HG03196 (cell line): ENCODE results near the gene CHST12.

ENCODE experiments used
- ATAC-seq: cut with Tn5 transposase; IDR thresholded peaks from one replicate; pipeline ENCODE4 v1.9.1; 2021; ENCODE audit not compliant: unreplicated experiment

The CHST12 gene

DNA sequence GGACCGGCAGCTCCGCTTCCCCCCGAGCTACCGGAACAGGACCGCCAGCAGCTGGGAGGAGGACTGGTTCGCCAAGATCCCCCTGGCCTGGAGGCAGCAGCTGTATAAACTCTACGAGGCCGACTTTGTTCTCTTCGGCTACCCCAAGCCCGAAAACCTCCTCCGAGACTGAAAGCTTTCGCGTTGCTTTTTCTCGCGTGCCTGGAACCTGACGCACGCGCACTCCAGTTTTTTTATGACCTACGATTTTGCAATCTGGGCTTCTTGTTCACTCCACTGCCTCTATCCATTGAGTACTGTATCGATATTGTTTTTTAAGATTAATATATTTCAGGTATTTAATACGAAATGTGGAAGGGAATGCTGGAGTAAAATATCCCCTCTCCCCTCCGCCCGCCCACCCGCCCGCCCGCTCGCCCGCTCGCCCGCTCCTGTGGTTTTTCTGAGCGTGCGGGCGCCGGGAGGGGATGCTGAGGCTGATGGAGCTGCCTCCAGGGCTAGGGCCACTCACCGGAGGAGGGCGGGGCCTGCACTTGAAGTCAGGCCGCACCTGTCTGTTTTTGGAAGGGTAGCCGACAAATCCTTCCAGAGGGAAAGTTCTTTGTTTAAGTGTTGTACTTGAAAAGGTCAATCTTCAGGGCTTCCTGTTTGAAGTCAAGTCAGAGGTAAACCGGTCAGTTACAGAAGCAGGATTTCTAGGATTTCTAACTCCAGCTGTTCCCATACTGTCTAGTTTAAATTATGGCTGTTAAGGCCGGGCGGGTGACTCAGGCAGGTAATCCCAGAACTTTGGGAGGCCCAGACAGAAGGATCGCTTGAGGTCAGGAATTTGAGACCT, 30.5 kb downstream of the CHST12 start:
- ATAC-seq = no peak

DNA sequence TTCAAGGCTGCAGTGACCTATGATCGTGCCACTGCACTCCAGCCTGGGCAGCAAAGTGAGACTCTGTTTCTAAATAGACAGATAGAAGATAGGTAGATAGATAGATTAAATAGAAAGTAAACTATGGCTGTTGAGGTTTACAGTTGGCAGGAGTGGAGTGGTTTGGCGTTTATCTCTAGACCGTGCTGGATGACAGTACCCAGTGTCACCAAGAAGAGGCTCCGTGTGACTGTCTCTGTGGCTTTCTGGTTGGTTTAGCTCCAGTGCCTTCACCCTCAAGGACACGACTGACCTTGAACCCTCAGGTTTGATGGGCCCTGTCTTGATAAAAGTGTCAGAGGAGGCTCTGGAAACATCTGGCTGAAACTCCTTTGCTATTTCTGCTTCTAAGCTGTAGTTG, 31.7 kb downstream of the CHST12 start:
- no peak for ATAC-seq

DNA sequence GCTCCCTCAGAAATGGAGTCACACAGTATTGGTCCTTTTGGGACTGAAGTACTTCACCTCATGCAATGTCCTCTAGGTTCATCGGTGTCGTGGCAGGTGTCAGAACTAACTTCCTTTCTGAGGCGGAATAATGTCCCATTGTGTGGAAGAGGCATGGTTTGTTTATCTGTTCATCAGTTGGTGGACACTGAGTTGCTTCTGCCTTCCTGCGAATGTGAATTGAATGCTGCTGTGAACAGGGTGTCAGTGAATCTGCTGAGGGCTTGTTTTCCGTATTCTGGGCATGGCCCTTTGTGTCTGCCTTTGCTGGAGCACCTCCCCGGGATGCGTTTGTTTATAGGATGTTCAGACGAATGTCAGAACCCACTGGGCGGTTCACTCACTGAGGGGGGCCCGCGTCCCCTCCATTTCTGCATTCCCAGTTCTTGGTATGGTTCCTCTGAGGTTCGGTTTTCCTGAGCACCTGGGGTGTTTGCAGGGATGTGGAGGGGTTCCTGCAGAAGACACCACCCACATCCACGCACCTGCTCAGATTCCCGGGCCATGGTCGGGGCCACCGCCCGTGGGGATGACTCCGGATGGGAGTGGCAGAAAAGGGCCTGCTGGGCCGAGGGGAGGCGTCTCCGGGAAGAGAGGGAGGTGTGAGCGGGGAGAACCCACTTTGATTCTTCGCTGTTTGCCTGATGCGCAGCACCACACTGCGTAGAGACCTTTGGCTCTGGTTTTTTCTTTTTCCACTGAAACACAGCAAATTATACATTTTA, 33.1 kb downstream of the CHST12 start:
- no peak for ATAC-seq

DNA sequence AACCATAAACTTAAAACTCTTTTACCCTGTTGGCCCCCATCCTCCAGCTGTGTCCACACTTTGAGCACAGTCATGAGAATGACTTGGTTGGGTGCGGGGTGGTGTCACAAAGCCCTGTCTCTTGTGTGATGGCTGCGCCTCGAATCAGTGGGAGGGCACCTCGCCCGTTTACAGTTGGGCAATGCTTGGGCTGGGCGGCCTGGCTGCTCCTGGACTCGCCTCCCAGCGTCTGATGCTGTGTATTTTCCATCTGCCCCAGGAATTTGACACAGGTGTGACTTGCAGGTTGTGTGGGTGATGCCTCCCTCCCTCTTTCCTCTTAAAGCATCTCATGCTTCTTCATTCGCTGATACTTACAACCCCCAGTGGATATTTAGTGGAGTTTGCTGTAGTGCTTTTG, 33.7 kb downstream of the CHST12 start:
- ATAC-seq = no peak

DNA sequence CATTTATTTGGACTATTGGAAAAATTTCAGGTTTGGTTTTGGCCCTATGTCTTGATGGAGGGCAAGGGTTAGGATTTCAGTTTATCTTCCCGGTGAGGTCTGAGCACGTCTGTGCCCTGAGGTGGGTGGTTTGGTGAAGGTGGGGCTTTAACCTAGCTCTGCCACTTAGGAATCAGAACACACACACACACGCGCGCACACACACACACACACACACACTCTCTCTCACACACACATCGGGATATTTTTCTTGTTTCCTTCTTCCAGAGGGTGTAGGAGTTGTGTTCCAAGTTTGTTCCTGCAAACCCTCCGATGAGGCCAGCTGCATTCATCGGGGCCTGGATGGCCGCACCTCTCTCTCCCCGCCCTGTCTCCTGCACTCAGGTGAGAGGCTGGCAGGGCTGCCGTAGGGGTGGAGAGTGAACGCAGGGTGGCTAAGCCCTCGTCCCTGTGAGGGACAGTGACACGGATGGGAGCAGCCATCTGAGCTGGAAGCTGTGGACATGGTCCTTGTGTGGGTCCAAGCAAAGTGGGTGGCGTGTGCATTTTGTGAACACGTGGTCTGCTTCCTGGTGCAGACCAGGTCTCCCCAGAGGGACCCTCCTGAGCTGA, 34.2 kb downstream of the CHST12 start:
- ATAC-seq = no peak

DNA sequence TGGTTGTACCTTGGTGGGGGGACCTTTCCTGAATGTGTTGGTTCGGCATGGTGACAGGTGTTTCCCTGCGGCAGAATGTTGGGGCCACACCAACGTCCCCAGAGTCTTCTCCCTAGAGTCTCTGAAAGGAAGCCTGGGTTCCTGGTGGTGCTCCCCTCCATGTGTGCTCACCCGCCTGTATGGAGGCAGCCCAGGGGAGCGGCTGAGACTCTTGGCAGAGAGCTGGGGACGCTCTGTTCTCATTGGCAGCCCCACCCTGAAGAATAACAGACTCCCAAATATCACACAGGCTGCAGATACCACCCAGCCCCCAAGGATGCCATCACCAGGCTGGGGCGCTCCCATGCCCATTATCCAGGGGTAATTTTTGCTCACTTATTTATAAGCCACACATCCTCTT, 34.8 kb downstream of the CHST12 start:
- ATAC-seq = no peak

DNA sequence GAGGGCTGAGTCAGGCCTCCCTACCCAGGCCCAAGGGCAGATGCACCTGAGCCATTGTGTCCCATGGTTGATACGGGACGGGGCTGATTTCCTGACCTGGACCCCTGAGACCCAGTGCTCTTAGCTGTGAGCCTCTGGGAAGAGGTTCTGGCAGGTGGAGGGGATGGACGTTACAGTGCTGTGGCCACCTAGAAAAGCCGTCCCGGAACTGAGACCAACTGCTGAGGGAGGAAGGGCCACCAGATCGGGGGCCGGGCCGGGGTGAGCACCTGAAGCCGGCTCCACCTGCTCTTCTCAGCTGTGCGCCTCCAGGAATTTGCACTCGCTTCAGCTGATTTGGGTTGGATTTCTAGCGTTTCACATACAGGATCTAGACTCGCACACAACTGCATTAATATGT, 35.4 kb downstream of the CHST12 start:
- ATAC-seq = no peak

DNA sequence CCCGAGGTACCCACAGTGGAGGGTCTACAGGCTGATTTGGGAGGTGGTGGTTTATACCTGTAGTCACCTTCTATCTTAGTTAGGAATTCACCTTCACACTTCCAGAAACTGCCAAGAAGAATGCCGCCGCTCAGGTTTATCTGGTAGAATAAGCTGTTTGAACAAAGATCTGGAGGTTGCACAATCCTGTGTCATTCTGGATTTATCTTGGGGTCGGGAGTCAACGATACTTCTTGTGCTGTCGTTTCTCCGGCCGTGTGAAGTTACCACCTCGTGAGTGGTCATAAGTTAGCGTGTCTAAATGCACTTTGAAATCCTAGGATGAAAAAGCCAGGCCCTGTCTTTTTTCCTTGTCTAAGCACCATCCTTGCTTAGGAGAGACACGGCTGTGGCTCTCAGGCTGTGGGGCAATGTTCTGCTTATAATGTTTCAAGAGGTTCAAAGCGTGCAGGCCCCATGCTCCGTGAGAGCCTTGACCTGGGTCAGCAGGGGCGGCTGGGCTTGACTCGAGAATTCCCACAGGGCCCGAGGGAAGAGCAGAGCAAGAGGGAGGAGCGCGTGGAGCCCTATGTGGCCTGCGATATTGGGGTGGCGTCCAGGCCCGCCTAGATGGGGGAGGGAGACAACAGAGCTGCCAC, 37.3 kb downstream of the CHST12 start:
- no peak for ATAC-seq

DNA sequence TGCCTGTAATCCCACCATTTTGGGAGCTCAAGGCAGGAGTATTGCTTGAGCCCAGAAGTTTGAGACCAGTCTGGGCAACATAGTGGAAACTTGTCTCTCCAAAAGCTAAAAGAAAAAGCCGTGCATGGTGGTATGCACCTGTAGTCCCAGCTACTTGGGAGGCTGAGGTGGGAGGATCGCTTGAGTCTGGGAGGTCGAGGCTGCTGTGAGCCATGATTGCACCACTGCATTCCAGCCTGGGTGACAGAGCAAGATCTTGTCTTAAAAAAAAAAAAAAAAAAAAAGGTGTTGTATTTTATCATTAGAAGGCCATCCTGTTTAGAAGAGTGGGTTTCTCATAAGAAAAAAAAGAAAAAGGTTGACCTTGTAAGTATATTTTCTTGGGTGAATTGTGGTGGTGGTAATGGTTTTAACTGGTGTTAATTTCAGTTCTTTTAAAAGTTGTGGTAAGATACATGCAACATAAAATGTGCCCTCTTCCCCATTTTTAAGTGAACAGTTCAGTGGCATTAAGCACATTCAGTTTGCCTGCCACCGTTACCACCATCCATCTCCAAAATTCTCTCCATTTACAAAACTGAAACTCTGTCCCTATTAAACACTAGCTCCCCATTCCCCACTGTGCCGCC, 38.1 kb downstream of the CHST12 start:
- no peak for ATAC-seq

DNA sequence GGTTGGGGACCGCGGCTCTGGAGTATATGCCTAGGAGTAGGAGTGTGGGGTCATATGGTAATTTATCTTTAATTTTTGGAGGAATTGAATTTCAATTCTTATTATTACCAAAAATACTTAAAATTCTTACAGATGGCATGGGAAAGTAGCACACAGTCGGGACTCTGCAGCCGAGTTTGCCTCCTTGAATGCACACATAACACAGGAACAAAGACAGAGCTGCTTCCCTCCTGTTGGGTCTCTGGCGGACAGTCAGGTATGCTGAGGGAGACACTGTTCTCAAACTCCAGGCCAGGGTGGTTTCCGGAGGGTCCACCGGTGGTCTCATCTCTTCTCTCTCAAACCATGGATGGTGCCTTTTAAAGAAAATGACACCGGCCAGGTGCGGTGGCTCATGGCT, 40.1 kb downstream of the CHST12 start:
- ATAC-seq = no peak

DNA sequence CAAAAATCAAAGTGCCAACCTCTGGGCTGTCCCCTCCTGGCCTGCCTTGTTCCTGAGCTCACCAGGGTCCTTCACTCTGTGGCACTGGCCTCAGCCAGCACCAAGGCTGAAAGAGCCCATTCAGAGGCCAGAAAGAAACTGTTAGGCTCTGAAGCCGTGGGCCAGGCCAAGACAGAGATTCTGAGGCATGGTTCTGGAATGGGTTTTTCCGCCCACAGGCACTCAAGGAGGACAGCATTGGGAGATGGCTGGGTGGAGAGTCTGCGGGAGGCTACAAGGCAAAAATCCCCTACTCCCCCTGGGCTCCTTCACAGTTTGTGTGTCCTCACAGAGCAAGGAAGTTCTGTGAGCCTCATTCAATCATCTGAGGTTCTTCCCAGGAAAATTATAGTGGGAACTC, 41.1 kb downstream of the CHST12 start:
- no peak for ATAC-seq

DNA sequence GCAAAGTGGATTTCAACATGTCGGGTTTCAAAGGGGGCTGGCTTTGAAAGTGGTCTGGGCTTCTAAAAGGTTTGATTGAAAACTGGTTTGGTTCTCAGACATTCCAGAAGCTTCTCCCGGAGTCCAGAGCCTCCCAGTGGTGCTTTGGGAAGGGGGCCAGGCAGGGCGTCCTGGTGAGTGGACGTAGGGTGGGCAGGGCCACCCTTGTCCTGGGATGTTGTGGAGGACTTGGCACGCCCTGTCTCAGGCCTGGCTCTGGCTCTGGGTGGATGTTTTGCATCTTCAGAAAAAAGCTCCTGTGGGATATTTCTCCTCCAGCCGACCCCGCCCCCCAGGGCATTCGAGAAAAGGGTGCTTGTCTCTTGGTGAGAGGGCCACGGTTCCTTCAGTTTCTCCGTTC, 41.6 kb downstream of the CHST12 start:
- no peak for ATAC-seq

DNA sequence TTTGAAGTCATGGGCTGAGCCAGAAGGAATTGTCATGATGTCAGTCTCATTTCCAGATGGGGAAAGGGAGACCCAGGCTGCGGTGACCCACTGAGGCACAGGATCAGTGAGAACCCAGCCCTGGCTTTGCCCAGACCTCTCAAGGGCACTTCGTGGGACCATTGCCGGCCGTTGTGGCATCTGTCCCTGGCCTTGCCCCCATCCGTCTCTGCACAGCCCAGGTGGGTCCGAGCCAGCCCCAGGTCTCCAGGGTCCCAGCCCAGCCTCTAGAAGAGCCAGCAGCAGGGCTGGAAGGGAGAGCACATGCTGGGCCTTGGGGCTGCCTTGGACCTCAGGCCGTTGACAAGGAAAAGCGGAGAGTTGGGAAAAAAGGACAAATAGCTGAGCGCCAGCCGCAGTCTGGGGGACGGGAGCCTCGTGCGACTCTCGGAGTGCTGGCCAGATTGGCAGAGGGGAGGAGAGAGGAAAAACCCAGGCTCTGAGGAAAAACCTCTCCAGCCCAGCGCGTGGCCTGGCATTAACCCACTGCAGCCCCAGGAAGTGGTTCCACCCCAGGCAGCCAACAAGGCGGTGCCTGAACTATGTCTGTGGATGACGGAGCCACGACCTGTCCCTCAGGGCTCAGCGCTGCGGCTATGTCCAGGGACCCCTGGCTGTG, 42.6 kb downstream of the CHST12 start:
- no peak for ATAC-seq

DNA sequence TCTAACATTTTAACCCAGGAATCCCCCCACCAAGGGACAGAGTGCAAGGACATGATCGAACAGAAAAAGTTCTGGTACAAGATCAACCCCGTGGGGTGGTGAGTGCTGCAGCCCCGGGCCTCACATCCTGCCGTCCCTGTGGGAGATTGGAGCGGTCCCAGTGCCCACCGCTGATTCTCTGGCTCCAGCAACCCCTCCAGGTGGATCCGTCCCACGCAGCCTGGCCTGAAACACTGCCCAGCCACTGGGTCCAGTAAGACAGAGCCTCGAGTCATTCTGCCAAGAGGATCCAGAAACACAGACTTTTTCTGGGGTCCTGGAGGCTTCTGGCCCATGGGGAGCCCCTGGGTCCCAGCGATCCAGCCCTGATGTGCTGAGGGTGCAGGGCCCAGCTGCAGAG, 43.3 kb downstream of the CHST12 start:
- ATAC-seq = no peak

DNA sequence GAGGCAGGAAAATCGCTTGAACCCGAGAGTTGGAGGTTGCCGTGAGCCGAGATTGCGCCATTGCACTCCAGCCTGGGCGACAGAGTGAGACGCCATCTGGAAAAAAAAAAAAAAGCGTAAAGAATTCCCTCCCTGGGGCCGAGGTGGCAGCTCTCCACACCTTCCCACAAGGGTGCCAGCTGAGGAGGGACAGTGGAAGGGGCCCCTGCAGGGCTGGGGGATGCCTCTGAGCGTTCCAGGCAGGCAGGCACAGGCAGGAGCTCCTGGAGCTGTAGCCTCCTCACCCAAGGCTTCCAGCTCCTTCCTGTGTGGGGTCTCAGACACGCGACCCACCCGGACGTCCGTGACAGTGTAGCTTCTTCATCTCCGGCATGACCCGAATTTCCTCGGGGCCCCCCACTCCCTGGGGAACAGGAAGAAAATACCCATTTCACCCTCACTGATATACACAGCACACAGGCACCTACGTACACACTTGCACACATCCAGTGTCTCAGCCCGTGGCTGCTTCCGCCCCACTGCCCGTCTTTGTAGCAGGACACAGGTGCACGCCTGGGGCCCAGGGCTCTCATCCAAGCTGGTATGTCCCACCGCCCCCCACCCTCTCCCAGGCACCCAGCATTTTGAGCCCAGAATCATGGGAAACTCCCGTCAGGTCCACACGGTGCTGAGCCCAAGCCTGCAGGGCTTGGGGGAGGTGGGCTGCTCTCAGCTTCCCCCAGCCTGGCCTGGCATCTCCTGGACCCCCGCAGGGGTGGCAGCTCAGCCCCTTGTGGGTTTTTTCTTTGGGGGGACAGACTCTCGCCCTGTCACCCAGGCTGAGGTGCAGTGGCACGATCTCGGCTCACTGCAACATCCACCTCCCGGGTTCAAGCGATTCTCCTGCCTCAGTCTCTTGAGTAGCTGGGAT, 47.0 kb downstream of the CHST12 start:
- ATAC-seq = no peak

DNA sequence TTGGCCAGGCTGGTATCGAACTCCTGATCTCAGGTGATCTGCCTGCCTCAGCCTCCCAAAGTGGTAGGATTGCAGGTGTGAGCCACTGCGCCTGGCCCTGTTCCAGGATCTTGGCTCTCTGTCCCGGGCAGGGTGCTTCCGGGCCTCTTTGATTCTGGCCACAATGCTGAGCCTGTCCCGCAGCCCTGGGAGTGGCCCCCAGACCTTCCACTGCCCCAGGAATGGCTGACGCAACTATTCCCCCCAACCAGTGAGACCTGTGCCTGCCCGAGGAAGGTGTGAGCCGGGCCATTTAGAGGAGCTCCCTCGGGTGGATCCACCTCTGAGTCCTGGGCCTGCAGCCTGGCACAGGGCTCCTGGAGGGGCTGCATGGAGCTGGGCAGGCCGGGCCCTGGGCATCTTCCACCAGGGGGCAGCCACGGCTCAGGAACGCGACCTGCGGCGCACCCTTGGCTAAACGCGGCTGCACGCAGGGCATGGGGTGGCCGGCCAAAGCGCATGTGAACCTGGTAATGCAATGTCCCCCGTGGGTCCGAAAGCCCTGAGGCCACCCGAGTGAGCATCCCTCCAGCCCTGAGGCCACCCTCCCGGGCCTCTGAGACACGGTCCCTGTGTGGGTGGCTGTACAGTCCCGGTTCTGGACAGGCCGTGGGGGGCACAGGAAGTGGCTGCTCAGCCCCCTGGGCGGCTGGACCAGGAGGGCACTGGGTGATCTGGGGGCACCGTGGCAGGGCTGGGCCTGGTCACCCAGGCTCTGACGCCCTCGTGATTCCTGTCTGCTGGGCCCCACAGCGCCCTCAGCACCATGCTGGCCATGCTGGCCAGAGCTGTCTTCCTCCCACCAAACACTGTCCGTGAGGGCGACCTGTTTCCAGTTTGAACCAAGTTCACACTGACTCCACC, 48.0 kb downstream of the CHST12 start:
- ATAC-seq = peak; percentile 76

DNA sequence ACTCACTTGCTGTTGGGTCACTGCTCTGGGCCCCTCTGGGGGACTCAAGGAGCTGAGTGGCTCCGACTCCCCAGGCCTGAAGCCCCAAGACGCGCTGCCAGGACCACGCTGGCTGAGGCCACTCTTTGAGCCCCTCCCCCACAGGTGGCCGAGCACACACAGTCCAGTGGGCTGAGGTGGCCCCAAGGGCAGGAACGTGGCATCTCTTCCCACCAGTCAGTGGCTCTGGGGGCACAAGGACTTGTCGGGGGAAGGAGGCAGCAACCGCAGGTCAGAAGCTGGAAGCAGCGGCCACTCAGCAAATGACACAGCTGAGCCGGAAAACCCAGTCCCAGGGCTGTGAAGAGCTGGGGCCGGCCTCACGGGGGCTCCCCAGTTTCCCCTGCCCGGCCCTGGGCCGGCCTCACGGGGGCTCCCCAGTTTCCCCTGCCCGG, 48.7 kb downstream of the CHST12 start:
- ATAC-seq = no peak

DNA sequence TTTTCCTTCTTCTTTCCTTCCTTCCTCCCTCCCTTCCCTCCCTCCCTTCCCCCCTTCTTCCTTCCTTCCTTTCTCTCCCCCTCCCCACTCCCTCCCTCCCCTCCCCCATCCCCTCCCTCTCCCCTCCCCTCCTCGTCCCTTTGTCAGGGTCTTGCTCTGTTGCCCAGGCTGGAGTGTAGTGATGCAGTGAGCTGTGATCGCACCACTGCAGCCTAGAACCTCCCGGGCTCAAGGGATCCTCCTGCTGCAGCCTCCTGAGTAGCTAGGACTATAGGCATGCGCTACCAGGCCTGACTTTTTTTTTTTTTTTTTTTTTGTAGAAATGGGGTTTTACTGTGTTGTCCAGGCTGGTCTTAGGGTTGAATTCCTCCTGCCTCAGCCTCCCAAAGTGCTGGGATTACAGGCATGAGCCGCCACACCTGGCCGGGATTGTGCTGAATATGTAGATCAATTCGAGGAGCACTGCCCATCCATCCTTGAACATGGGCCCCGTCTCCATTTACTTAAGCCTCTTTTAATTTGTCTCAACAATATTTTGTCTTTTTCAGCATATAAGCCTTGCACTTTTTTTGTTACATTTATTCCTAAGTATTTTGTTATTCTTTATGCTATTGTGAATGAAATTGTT, 49.3 kb downstream of the CHST12 start:
- ATAC-seq = no peak
